B cell (primary cell): ENCODE measurements around the gene SNX19. TPM values are rescaled to one million over a fixed set of nuclear protein-coding genes. Genes with fewer than 3 reads are reported as not detected.

Experiments
- ATAC-seq: fragments of 200-7000 bp; cut with Tn5 transposase; one replicate; pipeline ENCODE4 v1.10.0; 2021; ENCODE audit warnings: low read depth, mild to moderate bottlenecking, moderate number of reproducible peaks, moderate library complexity
- CTCF ChIA-PET: fragments of 350-600 bp; sonication (Branson Sonifier 250); formaldehyde crosslinking; loops from one replicate; lab custom pipeline; 2021; ENCODE audit warnings: antibody characterized with exemption, inconsistent platforms; lab: Charles Lee
- POLR2A ChIA-PET: fragments of 350-600 bp; sonication (Branson Sonifier 250); formaldehyde crosslinking; loops from one replicate; lab custom pipeline; 2021; ENCODE audit warnings: antibody characterized with exemption; lab: Charles Lee
- DNase-seq: peaks from one replicate; pipeline ENCODE4 v3.0.0; 2013
- H2AFZ ChIP-seq: 2 replicates; pipeline ENCODE4 v1.6.1; 2012; ENCODE audit warnings: mild to moderate bottlenecking, low read depth, low read length; ENCODE audit not compliant: insufficient read depth, poor library complexity, severe bottlenecking
- H3K27ac ChIP-seq, 2 donors: 1 replicate in 1 of 2; 2 replicates in 1 of 2; pipeline ENCODE4 v1.5.1; 2012 to 2013; ENCODE audit warnings: low read length in 2 of 2, mild to moderate bottlenecking in 2 of 2, moderate library complexity in 1 of 2
- H3K27me3 ChIP-seq, 4 experiments: fragments of 200-600 bp in 1 of 4; sonication (generic) in 1 of 4; replicated peaks in 1 of 4; 1 replicate in 2 of 4; 2 replicates in 2 of 4; pipeline versions ENCODE4 v1.6.1 to v1.7.0; 2013 to 2016; ENCODE audit warnings: low read length in 3 of 4, mild to moderate bottlenecking in 2 of 4, mixed read lengths in 1 of 4, moderate library complexity in 1 of 4; ENCODE audit not compliant: insufficient read depth in 4 of 4, control insufficient read depth in 3 of 4; ENCODE audit errors: control extremely low read depth in 1 of 4
- H3K36me3 ChIP-seq, 2 experiments: replicated peaks in 1 of 2; 1 replicate in 1 of 2; 2 replicates in 1 of 2; pipeline versions ENCODE4 v1.6.1 to v1.7.1; 2013; ENCODE audit warnings: low read length in 1 of 2; ENCODE audit not compliant: insufficient read depth in 2 of 2, control insufficient read depth in 1 of 2; ENCODE audit errors: control extremely low read depth in 1 of 2, extremely low read depth in 1 of 2
- H3K4me1 ChIP-seq, 2 donors: fragments of 200-600 bp in 1 of 2; sonication (generic) in 1 of 2; 1 replicate in 1 of 2; 2 replicates in 1 of 2; pipeline versions ENCODE4 v1.5.1 to v1.6.1; 2013 to 2017; ENCODE audit warnings: low read length in 2 of 2; ENCODE audit not compliant: control insufficient read depth in 2 of 2, insufficient read depth in 2 of 2
- H3K4me2 ChIP-seq: replicated peaks from 2 replicates; pipeline ENCODE3; 2012; ENCODE audit warnings: mild to moderate bottlenecking, low read depth, low read length; ENCODE audit not compliant: poor library complexity, severe bottlenecking
- H3K4me3 ChIP-seq, 5 experiments: fragments of 200-600 bp in 1 of 5; sonication (generic) in 1 of 5; 1 replicate in 3 of 5; 2 replicates in 2 of 5; pipeline versions ENCODE4 v1.5.1 to v1.7.0; 2011 to 2016; ENCODE audit warnings: low read length in 4 of 5, mild to moderate bottlenecking in 4 of 5, low read depth in 2 of 5, control low read depth in 1 of 5, moderate library complexity in 1 of 5; ENCODE audit not compliant: insufficient read depth in 1 of 5; ENCODE audit errors: control extremely low read depth in 1 of 5, extremely low read depth in 1 of 5
- H3K79me2 ChIP-seq: fragments of 200-600 bp; sonication (generic); one replicate; pipeline ENCODE4 v1.6.0; 2016; ENCODE audit warnings: low read length; ENCODE audit not compliant: control insufficient read depth, insufficient read depth
- H3K9ac ChIP-seq: fragments of 200-600 bp; sonication (generic); 2 replicates; pipeline ENCODE4 v1.6.1; 2017; ENCODE audit warnings: mild to moderate bottlenecking, low read length, moderate library complexity
- H3K9me3 ChIP-seq, 3 donors: one replicate each; pipeline versions ENCODE4 v1.6.1 to v1.7.1; 2013; ENCODE audit warnings: low read length in 2 of 3; ENCODE audit not compliant: control insufficient read depth in 2 of 3, insufficient read depth in 1 of 3; ENCODE audit errors: control extremely low read depth in 1 of 3
- H4K20me1 ChIP-seq: 2 replicates; pipeline ENCODE4 v1.6.0; 2012; ENCODE audit warnings: mild to moderate bottlenecking, low read length; ENCODE audit not compliant: insufficient read depth, control insufficient read depth, poor library complexity, severe bottlenecking
- H3K27ac Mint-ChIP-seq: one replicate; pipeline ENCODE4 v1.8.0; 2021; ENCODE audit warnings: mixed read lengths
- H3K27me3 Mint-ChIP-seq: one replicate; pipeline ENCODE4 v1.8.0; 2021; ENCODE audit warnings: mixed read lengths
- H3K4me1 Mint-ChIP-seq: one replicate; pipeline ENCODE4 v1.8.0; 2021; ENCODE audit warnings: mixed read lengths
- H3K4me3 Mint-ChIP-seq: one replicate; pipeline ENCODE4 v1.8.0; 2021; ENCODE audit warnings: mixed read lengths
- H3K9me3 Mint-ChIP-seq: one replicate; pipeline ENCODE4 v1.8.0; 2022; ENCODE audit warnings: mixed read lengths; ENCODE audit not compliant: insufficient read depth
- EZH2 ChIP-seq: IDR thresholded peaks from 2 replicates; pipeline ENCODE4 v1.6.1; 2012; ENCODE audit warnings: borderline replicate concordance, low read depth, mild to moderate bottlenecking, moderate library complexity, low read length; ENCODE audit not compliant: insufficient read depth, poor library complexity, severe bottlenecking
- WGBS: methylation state at CpG from one replicate; pipeline ENCODE4 v1.1.5; 2013; ENCODE audit warnings: missing lambda C conversion rate; ENCODE audit not compliant: insufficient coverage; 5-methylcytosine and 5-hydroxymethylcytosine counted together
- intact Hi-C: fragments of 100-400 bp; cut with micrococcal nuclease; formaldehyde crosslinking; loops from one replicate; pipeline ENCODE4 v1.10.0; 2022
- polyA plus RNA-seq: library from polyadenylated mRNA; depleted of rRNA; stranded (reverse); fragments of >200 nt; gene quantifications from 2 replicates; pipeline ENCODE4 v1.2.3, GENCODE V29; 2012
- total RNA-seq, 2 donors: library from RNA; stranded (reverse); fragments of 120-200 nt in 1 of 2; gene quantifications; 1 replicate in 1 of 2; 2 replicates in 1 of 2; pipeline versions ENCODE4 v1.2.3 to v1.2.4, GENCODE V29; 2013 to 2022
- TF ChIP-seq, protein P1 (sequence below): fragments of 200-600 bp; IDR thresholded peaks from one replicate; pipeline ENCODE4 v1.8.0; 2022; ENCODE audit warnings: antibody characterized with exemption, mild to moderate bottlenecking

The SNX19 gene
- total and polyA plus RNA-seq, 2 donors (not counting 1 experiment from before 2014, with no cell fraction given): 24.2 to 74.0 TPM

DNA sequence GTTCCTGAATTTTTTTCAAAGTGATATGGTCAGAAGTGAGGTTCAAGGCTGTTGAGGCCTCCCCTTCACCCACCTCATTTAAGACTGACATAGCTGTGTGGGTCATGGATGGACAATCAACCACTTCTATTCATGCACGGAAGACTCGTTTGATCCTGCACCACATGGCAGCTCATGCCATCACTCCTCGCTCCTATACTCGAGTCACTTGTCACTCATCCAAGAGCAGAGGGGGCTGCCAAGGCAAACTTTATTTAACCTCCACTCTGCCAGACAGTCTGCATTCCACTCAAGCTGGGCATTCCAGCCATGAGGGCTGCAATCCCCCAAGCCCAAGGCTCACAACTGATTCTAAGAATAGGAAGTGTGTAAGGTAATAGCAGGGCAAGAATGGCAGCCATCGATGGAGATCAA is 34.1 kb downstream of the SNX19 start:
- no peaks in the 10 kb centered on the region for H3K9me3 Mint-ChIP-seq
- Histone ChIP-seq H3K9me3 (no peaks in the 10 kb centered on the region), H3K79me2 (no peaks in the 10 kb centered on the region), H3K4me2 (no peak overlapping the region), H3K27me3 (no peaks in the 10 kb centered on the region), H2AFZ (no peak overlapping the region), H3K4me1 (no peaks in the 10 kb centered on the region), H3K36me3 (peaks cover 12 to 82% of the 10 kb centered on the region in 2 experiments), H3K9ac (no peak overlapping the region), H3K4me3 (no peak overlapping the region), H3K27ac (no peak overlapping the region), H4K20me1 (no peaks in the 10 kb centered on the region)
- no peak overlapping the region for H3K4me3 Mint-ChIP-seq
- ChIA-PET CTCF (interaction anchor here (1.3 to 1.5 kb wide), 3 partner anchors 13 to 451 kb away, joined by 3 to 11 read pairs (median 4); no protein-coding TSS in a partner anchor), POLR2A (no interaction called here)
- no peaks in the 10 kb centered on the region for H3K4me1 Mint-ChIP-seq
- DNase-seq: no peak
- H3K27ac Mint-ChIP-seq: no peak overlapping the region
- 27% methylated on average over 5 of the region's 5 CpGs for WGBS
- TF ChIP-seq EZH2: no peak
- TF ChIP-seq, protein P1, sequence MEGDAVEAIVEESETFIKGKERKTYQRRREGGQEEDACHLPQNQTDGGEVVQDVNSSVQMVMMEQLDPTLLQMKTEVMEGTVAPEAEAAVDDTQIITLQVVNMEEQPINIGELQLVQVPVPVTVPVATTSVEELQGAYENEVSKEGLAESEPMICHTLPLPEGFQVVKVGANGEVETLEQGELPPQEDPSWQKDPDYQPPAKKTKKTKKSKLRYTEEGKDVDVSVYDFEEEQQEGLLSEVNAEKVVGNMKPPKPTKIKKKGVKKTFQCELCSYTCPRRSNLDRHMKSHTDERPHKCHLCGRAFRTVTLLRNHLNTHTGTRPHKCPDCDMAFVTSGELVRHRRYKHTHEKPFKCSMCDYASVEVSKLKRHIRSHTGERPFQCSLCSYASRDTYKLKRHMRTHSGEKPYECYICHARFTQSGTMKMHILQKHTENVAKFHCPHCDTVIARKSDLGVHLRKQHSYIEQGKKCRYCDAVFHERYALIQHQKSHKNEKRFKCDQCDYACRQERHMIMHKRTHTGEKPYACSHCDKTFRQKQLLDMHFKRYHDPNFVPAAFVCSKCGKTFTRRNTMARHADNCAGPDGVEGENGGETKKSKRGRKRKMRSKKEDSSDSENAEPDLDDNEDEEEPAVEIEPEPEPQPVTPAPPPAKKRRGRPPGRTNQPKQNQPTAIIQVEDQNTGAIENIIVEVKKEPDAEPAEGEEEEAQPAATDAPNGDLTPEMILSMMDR: no peak
- intact Hi-C loops: no loop called here
- no peak for ATAC-seq
- H3K27me3 Mint-ChIP-seq: no peaks in the 10 kb centered on the region

DNA sequence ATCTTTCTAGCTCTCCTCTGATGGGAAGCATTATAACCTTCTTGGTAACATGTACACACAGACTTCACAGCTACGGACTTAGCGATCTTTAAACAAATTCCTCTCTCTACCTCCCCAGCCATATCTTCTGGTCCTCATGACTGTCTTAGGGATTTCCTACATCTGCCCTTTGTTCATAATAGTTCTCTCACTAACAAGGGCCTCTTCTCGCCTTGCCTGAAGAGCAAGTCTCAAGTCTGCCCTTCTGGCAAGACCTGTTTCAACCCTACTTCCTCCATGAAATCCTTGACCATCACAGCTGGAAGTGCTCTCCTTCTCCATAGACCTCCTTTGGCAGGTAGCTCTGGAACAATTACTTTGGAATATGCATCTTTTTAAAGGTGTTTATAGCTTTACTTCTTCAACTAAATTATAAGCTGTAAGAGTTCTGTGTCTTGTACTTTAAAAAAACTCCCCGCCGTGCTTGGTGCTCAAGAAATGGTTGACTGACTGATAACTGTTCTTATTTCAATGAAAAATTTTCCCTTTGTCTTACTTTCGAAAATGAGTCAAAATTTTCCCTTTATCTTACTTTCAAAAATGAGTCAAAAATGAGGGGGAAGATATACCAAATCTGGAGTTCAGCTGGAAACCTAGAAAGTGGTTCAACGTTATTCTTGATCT is 34.7 kb downstream of the SNX19 start:
- Histone ChIP-seq H3K27ac (no peak overlapping the region), H3K4me1 (no peaks in the 10 kb centered on the region), H3K27me3 (no peaks in the 10 kb centered on the region), H3K4me3 (no peak overlapping the region), H3K4me2 (no peak overlapping the region), H3K9me3 (no peaks in the 10 kb centered on the region), H3K36me3 (peaks cover 13 to 84% of the 10 kb centered on the region in 2 experiments), H3K79me2 (no peaks in the 10 kb centered on the region), H3K9ac (no peak overlapping the region), H4K20me1 (no peaks in the 10 kb centered on the region), H2AFZ (no peak overlapping the region)
- H3K27ac Mint-ChIP-seq: no peak overlapping the region
- no peak for TF ChIP-seq EZH2
- TF ChIP-seq, protein P1: no peak
- H3K4me3 Mint-ChIP-seq: no peak overlapping the region
- no peaks in the 10 kb centered on the region for H3K4me1 Mint-ChIP-seq
- 93% methylated on average over 3 of the region's 7 CpGs for WGBS
- H3K9me3 Mint-ChIP-seq: no peaks in the 10 kb centered on the region
- POLR2A ChIA-PET: no interaction called here
- no peak for DNase-seq
- intact Hi-C loops: no loop called here
- H3K27me3 Mint-ChIP-seq: no peaks in the 10 kb centered on the region
- CTCF ChIA-PET: interaction anchor here (1.3 to 1.5 kb wide), 3 partner anchors 13 to 451 kb away, joined by 3 to 11 read pairs (median 4); no protein-coding TSS in a partner anchor
- ATAC-seq: no peak
